Caco-2 (cell line): ENCODE measurements around the gene ALDOA. TPM values are rescaled to one million over a fixed set of nuclear protein-coding genes. Genes with fewer than 3 reads are reported as not detected.
A peak's percentile ranks its signal among the peaks of the same experiment; 100 is the strongest.

ENCODE experiments used
- BruUV-seq: library from RNA; stranded (reverse); fragments of 400-500 nt; replicated peaks from 2 replicates; lab custom pipeline; 2021; lab: Mats Ljungman, UMichigan
- CTCF ChIA-PET: fragments of 300-600 bp; sonication (Branson Sonifier 250); formaldehyde crosslinking; loops from one replicate; lab custom pipeline; 2022; ENCODE audit warnings: antibody characterized with exemption; lab: Charles Lee
- POLR2A ChIA-PET: fragments of 300-600 bp; sonication (Branson Sonifier 250); formaldehyde crosslinking; loops from one replicate; lab custom pipeline; 2022; ENCODE audit warnings: antibody characterized with exemption; lab: Charles Lee
- DNase-seq, 2 experiments: peaks; one replicate each; pipeline versions ENCODE4 v3.0.0 to v3.0.0-alpha.2; 2020 to 2022
- H3K27me3 ChIP-seq: replicated peaks from 2 replicates; pipeline ENCODE4 v1.6.0; 2011; ENCODE audit warnings: low read length; ENCODE audit not compliant: control insufficient read depth, insufficient read depth
- H3K36me3 ChIP-seq: 2 replicates; pipeline ENCODE4 v1.5.1; 2011; ENCODE audit warnings: low read length; ENCODE audit not compliant: control insufficient read depth, insufficient read depth
- H3K4me1 ChIP-seq: fragments of 250-450 bp; sonication (Bioruptor Pico); 2 replicates; pipeline ENCODE4 v1.5.1; 2020; ENCODE audit warnings: mild to moderate bottlenecking
- H3K4me3 ChIP-seq: 2 replicates; pipeline ENCODE4 v1.5.1; 2011; ENCODE audit warnings: low read depth, mild to moderate bottlenecking, control low read depth, low read length
- H3K9me3 ChIP-seq: fragments of 250-450 bp; sonication (Bioruptor Pico); 2 replicates; pipeline ENCODE4 v1.5.1; 2020; ENCODE audit warnings: mild to moderate bottlenecking, moderate library complexity
- H3K27ac Mint-ChIP-seq: one replicate; pipeline ENCODE4 v1.8.0; 2022; ENCODE audit warnings: mixed read lengths; ENCODE audit not compliant: unreplicated experiment
- H3K27me3 Mint-ChIP-seq: one replicate; pipeline ENCODE4 v1.8.0; 2022; ENCODE audit warnings: mixed read lengths; ENCODE audit not compliant: insufficient read depth, unreplicated experiment
- H3K36me3 Mint-ChIP-seq: one replicate; pipeline ENCODE4 v1.8.0; 2022; ENCODE audit warnings: mild to moderate bottlenecking, mixed read lengths; ENCODE audit not compliant: insufficient read depth, unreplicated experiment
- H3K4me1 Mint-ChIP-seq: one replicate; pipeline ENCODE4 v1.8.0; 2022; ENCODE audit warnings: low read depth, mixed read lengths; ENCODE audit not compliant: unreplicated experiment
- H3K4me3 Mint-ChIP-seq: one replicate; pipeline ENCODE4 v1.8.0; 2022; ENCODE audit warnings: mild to moderate bottlenecking, moderate library complexity, mixed read lengths; ENCODE audit not compliant: unreplicated experiment
- H3K9me3 Mint-ChIP-seq: one replicate; pipeline ENCODE4 v1.8.0; 2022; ENCODE audit warnings: mixed read lengths; ENCODE audit not compliant: unreplicated experiment
- intact Hi-C: fragments of 100-400 bp; cut with micrococcal nuclease; formaldehyde crosslinking; loops from one replicate; pipeline ENCODE4 v1.10.0; 2022; ENCODE audit not compliant: unreplicated experiment
- total RNA-seq: library from RNA; stranded (reverse); gene quantifications from 2 replicates; pipeline ENCODE4 v1.2.3, GENCODE V29; 2022
- TF ChIP-seq, protein P1 (sequence below), 2 experiments: fragments of 200-600 bp in 1 of 2; IDR thresholded peaks; 1 replicate in 1 of 2; 2 replicates in 1 of 2; pipeline versions ENCODE4 v1.5.1 to v1.8.0; 2011 to 2022; ENCODE audit warnings: antibody characterized with exemption in 1 of 2, control low read depth in 1 of 2, inconsistent platforms in 1 of 2, low read depth in 1 of 2, low read length in 1 of 2, mild to moderate bottlenecking in 1 of 2, moderate library complexity in 1 of 2; ENCODE audit not compliant: insufficient read depth in 1 of 2, severe bottlenecking in 1 of 2, unreplicated experiment in 1 of 2

The ALDOA gene
- total RNA-seq, 1 experiment from 2014 or later: 675 TPM

DNA sequence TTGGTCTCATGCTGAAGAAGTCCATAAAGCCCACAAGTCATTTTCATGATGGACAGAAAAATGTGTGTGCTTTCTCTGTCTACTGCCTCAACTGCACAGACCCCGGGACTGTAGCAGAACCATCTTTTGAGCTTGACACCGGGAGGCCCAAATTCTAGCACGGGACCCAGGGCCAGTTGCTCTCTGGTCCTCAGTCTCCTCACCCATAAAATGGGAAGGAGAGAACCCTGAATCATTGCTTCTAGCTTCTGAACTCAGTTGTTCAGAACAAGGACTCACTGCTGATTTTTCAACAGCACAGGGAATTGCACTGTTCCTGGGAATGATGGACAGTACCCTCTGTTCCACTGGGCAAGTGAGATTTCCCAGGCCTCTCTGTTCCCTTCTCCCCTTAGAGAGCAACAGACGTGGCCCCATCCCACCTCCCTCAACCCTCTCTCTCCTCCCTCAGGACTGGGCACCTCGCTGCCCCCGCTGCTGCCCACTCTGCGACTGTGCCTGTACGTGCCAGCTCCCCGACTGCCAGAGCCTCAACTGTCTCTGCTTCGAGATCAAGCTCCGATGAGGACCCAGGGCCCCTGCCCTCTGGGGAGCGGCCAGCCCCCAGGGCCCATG, 2.2 kb upstream of the ALDOA start:
- no peaks in the 10 kb centered on the region for H3K27me3 Mint-ChIP-seq
- no peaks in the 10 kb centered on the region for H3K9me3 Mint-ChIP-seq
- H3K4me1 Mint-ChIP-seq: peaks cover 19% of the 10 kb centered on the region
- H3K27me3 ChIP-seq: no peaks in the 10 kb centered on the region
- DNase-seq: no peak
- H3K36me3 ChIP-seq: peaks cover 3% of the 10 kb centered on the region
- intact Hi-C loops: loop anchor here (10.0 kb wide), 1 partner anchor 341 kb away; the partner anchor contains the start of gene ZNF771
- TF ChIP-seq, protein P1, sequence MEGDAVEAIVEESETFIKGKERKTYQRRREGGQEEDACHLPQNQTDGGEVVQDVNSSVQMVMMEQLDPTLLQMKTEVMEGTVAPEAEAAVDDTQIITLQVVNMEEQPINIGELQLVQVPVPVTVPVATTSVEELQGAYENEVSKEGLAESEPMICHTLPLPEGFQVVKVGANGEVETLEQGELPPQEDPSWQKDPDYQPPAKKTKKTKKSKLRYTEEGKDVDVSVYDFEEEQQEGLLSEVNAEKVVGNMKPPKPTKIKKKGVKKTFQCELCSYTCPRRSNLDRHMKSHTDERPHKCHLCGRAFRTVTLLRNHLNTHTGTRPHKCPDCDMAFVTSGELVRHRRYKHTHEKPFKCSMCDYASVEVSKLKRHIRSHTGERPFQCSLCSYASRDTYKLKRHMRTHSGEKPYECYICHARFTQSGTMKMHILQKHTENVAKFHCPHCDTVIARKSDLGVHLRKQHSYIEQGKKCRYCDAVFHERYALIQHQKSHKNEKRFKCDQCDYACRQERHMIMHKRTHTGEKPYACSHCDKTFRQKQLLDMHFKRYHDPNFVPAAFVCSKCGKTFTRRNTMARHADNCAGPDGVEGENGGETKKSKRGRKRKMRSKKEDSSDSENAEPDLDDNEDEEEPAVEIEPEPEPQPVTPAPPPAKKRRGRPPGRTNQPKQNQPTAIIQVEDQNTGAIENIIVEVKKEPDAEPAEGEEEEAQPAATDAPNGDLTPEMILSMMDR (IDR thresholded peaks at IDR 0.05; ENCODE audit: insufficient read depth in 1 of 2, low read depth in 1 of 2, low read length in 1 of 2, severe bottlenecking in 1 of 2, unreplicated experiment in 1 of 2): no peak
- peaks cover 8% of the 10 kb centered on the region; the same call in 1 of the 2 replicates for H3K4me1 ChIP-seq
- H3K27ac Mint-ChIP-seq: peak overlapping the region; percentile 97
- H3K9me3 ChIP-seq: no peaks in the 10 kb centered on the region
- POLR2A ChIA-PET: no interaction called here
- BruUV-seq: no TSS peak
- H3K36me3 Mint-ChIP-seq: peaks cover 44% of the 10 kb centered on the region
- CTCF ChIA-PET: no interaction called here
- peak overlapping the region; percentile 87 for H3K4me3 ChIP-seq
- H3K4me3 Mint-ChIP-seq: peak overlapping the region; percentile 95

DNA sequence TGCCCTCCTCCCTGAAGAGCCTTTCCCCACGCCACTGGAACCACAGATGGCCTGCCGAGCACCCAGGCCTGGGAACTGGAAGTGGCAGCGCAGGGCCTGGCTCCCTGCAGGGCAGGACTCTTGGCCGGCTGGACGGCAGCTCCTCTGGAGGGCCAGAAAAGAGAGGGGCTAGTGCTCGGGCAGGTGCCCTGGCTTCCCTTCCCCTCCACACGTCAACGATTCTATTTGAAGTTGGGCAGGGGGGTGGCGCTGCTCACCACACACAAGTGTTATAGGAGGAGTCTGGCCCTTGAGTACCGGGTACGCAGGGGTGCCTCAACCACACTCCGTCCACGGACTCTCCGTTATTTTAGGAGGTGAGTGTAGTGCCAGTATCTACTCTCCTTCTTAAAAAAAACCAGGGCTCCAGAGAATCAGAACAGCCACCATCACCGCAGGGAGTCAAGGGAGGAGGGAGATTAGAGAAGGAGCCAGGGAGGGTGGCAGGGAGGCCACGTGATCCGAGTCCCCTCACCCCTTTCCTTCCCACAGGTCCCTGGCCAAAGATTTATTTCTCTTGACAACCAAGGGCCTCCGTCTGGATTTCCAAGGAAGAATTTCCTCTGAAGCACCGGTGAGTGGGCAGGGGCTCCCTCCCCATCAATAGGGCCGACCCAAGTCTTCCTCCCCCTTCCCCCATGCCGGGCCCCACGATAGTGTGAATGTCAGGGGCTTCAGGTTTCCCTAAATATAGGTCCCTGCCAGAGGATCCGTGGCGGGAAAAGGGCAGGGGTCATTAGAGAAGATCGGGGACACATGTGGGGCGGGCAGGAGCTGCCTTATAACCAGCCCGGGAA, 1.4 kb upstream of the ALDOA start:
- Histone ChIP-seq H3K27me3 (no peaks in the 10 kb centered on the region), H3K9me3 (no peaks in the 10 kb centered on the region), H3K4me1 (peaks cover 8% of the 10 kb centered on the region; the same call in 1 of the 2 replicates), H3K36me3 (peaks cover 8% of the 10 kb centered on the region), H3K4me3 (peak overlapping the region; percentile 87)
- H3K36me3 Mint-ChIP-seq: peaks cover 51% of the 10 kb centered on the region
- H3K9me3 Mint-ChIP-seq: no peaks in the 10 kb centered on the region
- BruUV-seq: no TSS peak
- ChIA-PET POLR2A (interaction anchor here (0.6 kb wide), 1 partner anchor 508 kb away, joined by 4 read pairs; no protein-coding TSS in a partner anchor), CTCF (interaction anchor here (1.3 kb wide), 1 partner anchor 48 kb away, joined by 3 read pairs; no protein-coding TSS in a partner anchor)
- intact Hi-C loops: loop anchor here (2.0 to 10.0 kb wide), 3 partner anchors 27 to 341 kb away; partner anchors contain the start of genes TBX6 and ZNF771
- DNase-seq: peak in 1 of 2 experiments; percentile 64
- peaks cover 19% of the 10 kb centered on the region for H3K4me1 Mint-ChIP-seq
- H3K4me3 Mint-ChIP-seq: peak overlapping the region; percentile 95
- TF ChIP-seq, protein P1 (IDR thresholded peaks at IDR 0.05; ENCODE audit: insufficient read depth in 1 of 2, low read depth in 1 of 2, low read length in 1 of 2, severe bottlenecking in 1 of 2, unreplicated experiment in 1 of 2): peak in 1 of 2 experiments; percentile 36
- no peaks in the 10 kb centered on the region for H3K27me3 Mint-ChIP-seq
- H3K27ac Mint-ChIP-seq: peak overlapping the region; percentile 97

DNA sequence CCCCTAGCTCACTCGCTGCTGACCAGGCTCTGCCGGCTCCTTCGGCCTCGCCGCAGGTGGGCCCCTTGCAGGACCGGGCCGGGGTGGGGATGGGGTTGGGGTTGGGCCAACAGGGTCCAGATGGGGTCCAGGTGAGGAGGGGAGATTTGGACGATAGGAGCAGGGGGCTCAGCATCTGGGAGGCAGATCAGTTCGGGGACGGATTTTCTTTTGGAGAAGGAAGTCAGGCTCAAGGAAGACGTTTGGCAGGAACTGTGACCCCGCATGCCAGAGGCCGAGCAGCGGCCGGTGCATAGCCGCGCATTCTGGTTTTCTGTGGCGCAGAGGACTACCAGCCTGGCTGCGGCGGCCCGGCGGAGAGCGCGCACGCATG, 845 bp upstream of the ALDOA start:
- DNase-seq: no peak
- H3K4me3 Mint-ChIP-seq: peak overlapping the region; percentile 95
- H3K36me3 Mint-ChIP-seq: peaks cover 57% of the 10 kb centered on the region
- ChIA-PET CTCF (interaction anchor here (0.8 to 1.3 kb wide), 2 partner anchors 33 to 47 kb away, joined by 3 read pairs; no protein-coding TSS in a partner anchor), POLR2A (interaction anchor here (0.6 to 1.9 kb wide), 5 partner anchors 9 to 508 kb away, joined by 4 to 7 read pairs (median 5); partner anchors contain the start of gene PPP4C)
- H3K4me3 ChIP-seq: peak overlapping the region; percentile 87
- TF ChIP-seq, protein P1 (IDR thresholded peaks at IDR 0.05; ENCODE audit: insufficient read depth in 1 of 2, low read depth in 1 of 2, low read length in 1 of 2, severe bottlenecking in 1 of 2, unreplicated experiment in 1 of 2): no peak
- intact Hi-C loops: loop anchor here (2.0 to 10.0 kb wide), 4 partner anchors 26 to 1092 kb away; partner anchors contain the start of genes SPNS1, TBX6 and ZNF771
- H3K27ac Mint-ChIP-seq: peak overlapping the region; percentile 97
- H3K36me3 ChIP-seq: peaks cover 12% of the 10 kb centered on the region
- no TSS peak for BruUV-seq
- H3K27me3 ChIP-seq: no peaks in the 10 kb centered on the region
- no peaks in the 10 kb centered on the region for H3K27me3 Mint-ChIP-seq
- peaks cover 8% of the 10 kb centered on the region; the same call in 1 of the 2 replicates for H3K4me1 ChIP-seq
- no peaks in the 10 kb centered on the region for H3K9me3 Mint-ChIP-seq
- no peaks in the 10 kb centered on the region for H3K9me3 ChIP-seq
- H3K4me1 Mint-ChIP-seq: peaks cover 19% of the 10 kb centered on the region
